GM23248 (cell line): Measurements from ENCODE around the gene CYP27A1. TPM values are rescaled to one million over a fixed set of nuclear protein-coding genes. Genes with fewer than 3 reads are reported as not detected.

Experiments used
- DNase-seq: peaks from one replicate; pipeline ENCODE4 v3.0.0-alpha.2; 2015
- H2AFZ ChIP-seq: fragments of 200-600 bp; sonication (generic); 2 replicates; pipeline ENCODE4 v1.6.1; 2016; ENCODE audit warnings: antibody characterized with exemption
- H3F3A ChIP-seq: fragments of 200-600 bp; sonication (generic); 2 replicates; pipeline ENCODE4 v1.6.1; 2016; ENCODE audit warnings: mild to moderate bottlenecking, antibody characterized with exemption, mixed run types; ENCODE audit not compliant: insufficient read depth
- H3K27ac ChIP-seq: fragments of 200-600 bp; sonication (generic); 2 replicates; pipeline ENCODE4 v1.5.1; 2016; ENCODE audit warnings: mild to moderate bottlenecking
- H3K27me3 ChIP-seq: fragments of 200-600 bp; sonication (generic); replicated peaks from 2 replicates; pipeline ENCODE4 v1.6.1; 2016; ENCODE audit warnings: mild to moderate bottlenecking; ENCODE audit not compliant: insufficient read depth
- H3K36me3 ChIP-seq: fragments of 200-600 bp; sonication (generic); 2 replicates; pipeline ENCODE4 v1.6.1; 2016; ENCODE audit warnings: low read depth, mild to moderate bottlenecking
- H3K4me1 ChIP-seq: fragments of 200-600 bp; sonication (generic); 2 replicates; pipeline ENCODE4 v1.6.1; 2016; ENCODE audit warnings: mild to moderate bottlenecking; ENCODE audit not compliant: insufficient read depth
- H3K4me2 ChIP-seq: fragments of 200-600 bp; sonication (generic); one replicate; pipeline ENCODE4 v1.6.1; 2016; ENCODE audit warnings: mild to moderate bottlenecking; ENCODE audit not compliant: unreplicated experiment
- H3K4me3 ChIP-seq: fragments of 200-600 bp; sonication (generic); 2 replicates; pipeline ENCODE4 v1.5.1; 2016; ENCODE audit warnings: mild to moderate bottlenecking
- H3K79me2 ChIP-seq: fragments of 200-600 bp; sonication (generic); 2 replicates; pipeline ENCODE4 v1.6.1; 2016; ENCODE audit warnings: mild to moderate bottlenecking; ENCODE audit not compliant: insufficient read depth
- H3K9ac ChIP-seq: fragments of 200-600 bp; sonication (generic); 2 replicates; pipeline ENCODE4 v1.6.1; 2016; ENCODE audit warnings: mild to moderate bottlenecking
- H3K9me2 ChIP-seq: fragments of 200-600 bp; sonication (generic); 2 replicates; pipeline ENCODE4 v1.6.1; 2016; ENCODE audit warnings: mixed run types, mild to moderate bottlenecking, moderate library complexity; ENCODE audit not compliant: insufficient read depth
- H3K9me3 ChIP-seq: fragments of 200-600 bp; sonication (generic); one replicate; pipeline ENCODE4 v1.6.1; 2017; ENCODE audit warnings: low read depth
- H4K20me1 ChIP-seq: fragments of 200-600 bp; sonication (generic); 2 replicates; pipeline ENCODE4 v1.6.0; 2016; ENCODE audit not compliant: insufficient read depth
- EZH2 ChIP-seq: fragments of 200-600 bp; sonication (generic); IDR thresholded peaks from 2 replicates; pipeline ENCODE4 v1.6.1; 2018; ENCODE audit warnings: antibody characterized with exemption, mild to moderate bottlenecking; ENCODE audit not compliant: insufficient read depth, poor library complexity, severe bottlenecking
- EZH2phosphoT487 ChIP-seq: fragments of 200-600 bp; sonication (generic); IDR thresholded peaks from 2 replicates; pipeline ENCODE4 v1.6.1; 2018; ENCODE audit warnings: antibody characterized with exemption, moderate library complexity, mild to moderate bottlenecking, low read depth; ENCODE audit not compliant: insufficient read depth
- WGBS, 2 experiments: methylation state at CpG; one replicate each; pipeline ENCODE4 v1.1.6; 2015 to 2017; ENCODE audit warnings: low lambda C conversion rate in 2 of 2, low coverage in 1 of 2; ENCODE audit errors: missing lambda C conversion rate in 2 of 2; 5-methylcytosine and 5-hydroxymethylcytosine counted together
- in situ Hi-C: fragments of 300-500 bp; cut with MboI; formaldehyde crosslinking; loops from 2 replicates; pipeline ENCODE4 v1.15.0; 2020
- microRNA-seq: library from miRNA; unstranded; fragments of <30 nt; microRNA quantifications from one replicate; pipeline ENCODE4, GENCODE V29; 2016; ENCODE audit warnings: borderline number of aligned reads
- polyA plus RNA-seq: library from polyadenylated mRNA; unstranded; fragments of >200 nt; fragmentation: Nextera tagmentation; extraction: Ambion mirVana; gene quantifications from 2 replicates; pipeline ENCODE4 v1.2.1, GENCODE V29; 2016
- total RNA-seq: library from RNA; depleted of rRNA; stranded (reverse); fragments of >200 nt; shearing (Covaris generic); gene quantifications from 2 replicates; pipeline ENCODE4 v1.2.3, GENCODE V29; 2014; rRNA removed

The CYP27A1 gene
- total and polyA plus RNA-seq, 2 experiments from 2014 or later = 2.9 to 4.1 TPM

DNA sequence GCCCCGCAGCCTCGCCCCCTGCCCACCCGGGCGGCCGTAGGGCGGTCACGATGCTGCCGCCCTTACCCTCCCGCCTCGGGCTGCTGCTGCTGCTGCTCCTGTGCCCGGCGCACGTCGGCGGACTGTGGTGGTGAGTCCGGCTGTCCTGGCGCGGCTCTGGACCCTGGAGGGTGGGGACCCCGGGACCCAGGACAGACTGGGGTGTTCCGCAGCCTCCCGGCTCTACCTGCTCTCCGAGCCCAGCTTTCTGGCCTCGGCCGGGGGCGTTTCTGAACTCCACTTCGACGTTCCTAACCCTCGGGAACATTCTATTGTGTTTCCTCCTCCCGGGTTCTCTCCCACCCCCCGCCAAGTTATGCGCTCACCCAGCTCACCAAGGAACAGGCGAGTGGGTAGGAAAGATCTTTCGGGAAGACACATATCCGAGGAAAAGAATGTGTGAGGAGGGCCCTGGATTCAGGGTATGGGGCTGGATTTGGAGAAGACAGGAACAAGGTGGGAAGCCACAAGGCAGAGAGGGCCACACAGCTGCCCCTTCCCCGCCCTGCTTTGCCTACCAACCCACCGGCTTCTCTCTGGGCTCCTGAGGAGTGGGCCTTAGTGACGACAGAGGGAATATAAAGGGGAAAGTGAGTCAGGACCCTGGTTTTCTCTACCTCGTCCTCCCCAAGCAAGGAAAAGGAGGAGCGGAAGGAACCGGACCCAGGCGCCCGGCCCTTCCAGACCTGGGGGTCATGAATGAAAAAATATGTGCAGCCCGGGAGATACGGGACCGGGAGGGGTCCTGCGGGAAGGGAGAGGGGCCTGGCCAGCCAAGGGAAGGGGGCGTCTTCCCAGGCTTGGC is 78.3 kb downstream of the CYP27A1 start:
- WGBS, 2 experiments = 2 to 4% methylated on average over 41 to 42 of the region's 47 CpGs
- no peaks in the 10 kb centered on the region for H3K79me2 ChIP-seq
- H3K4me1 ChIP-seq = no peaks in the 10 kb centered on the region
- peaks cover 60% of the 10 kb centered on the region for H3K27me3 ChIP-seq
- in situ Hi-C loops = no loop called here
- H3K9me3 ChIP-seq = no peaks in the 10 kb centered on the region
- H3K9me2 ChIP-seq = no peaks in the 10 kb centered on the region
- H4K20me1 ChIP-seq = no peaks in the 10 kb centered on the region
- H3K9ac ChIP-seq = no peak overlapping the region
- no peaks in the 10 kb centered on the region for H3K36me3 ChIP-seq
- peak overlapping the region; percentile 4 for H3K4me2 ChIP-seq
- DNase-seq = no peak
- H2AFZ ChIP-seq = no peak overlapping the region
- no peaks in the 10 kb centered on the region for H3F3A ChIP-seq
- TF ChIP-seq EZH2 (peak; percentile 99), EZH2phosphoT487 (peak; percentile 61)
- H3K4me3 ChIP-seq = no peak overlapping the region; the same call in 1 of the 2 replicates
- no peak overlapping the region for H3K27ac ChIP-seq

- Histone ChIP-seq H3K4me3 (no peak overlapping the region), H4K20me1 (no peaks in the 10 kb centered on the region), H3K4me2 (no peak overlapping the region), H3K27me3 (peaks cover 60% of the 10 kb centered on the region), H3K9me3 (no peaks in the 10 kb centered on the region), H3K79me2 (no peaks in the 10 kb centered on the region), H3K9me2 (no peaks in the 10 kb centered on the region), H3K27ac (no peak overlapping the region), H3K4me1 (no peaks in the 10 kb centered on the region), H2AFZ (no peak overlapping the region), H3F3A (no peaks in the 10 kb centered on the region), H3K9ac (no peak overlapping the region), H3K36me3 (no peaks in the 10 kb centered on the region)
- no peak for DNase-seq
- 13 to 15% methylated on average over 21 of the region's 21 CpGs for WGBS, 2 experiments
- in situ Hi-C loops = no loop called here
- TF ChIP-seq EZH2 (no peak), EZH2phosphoT487 (no peak)
Observed at GRCh38 chr2:218860950-218861381, 79.0 kb downstream of the CYP27A1 start.

DNA sequence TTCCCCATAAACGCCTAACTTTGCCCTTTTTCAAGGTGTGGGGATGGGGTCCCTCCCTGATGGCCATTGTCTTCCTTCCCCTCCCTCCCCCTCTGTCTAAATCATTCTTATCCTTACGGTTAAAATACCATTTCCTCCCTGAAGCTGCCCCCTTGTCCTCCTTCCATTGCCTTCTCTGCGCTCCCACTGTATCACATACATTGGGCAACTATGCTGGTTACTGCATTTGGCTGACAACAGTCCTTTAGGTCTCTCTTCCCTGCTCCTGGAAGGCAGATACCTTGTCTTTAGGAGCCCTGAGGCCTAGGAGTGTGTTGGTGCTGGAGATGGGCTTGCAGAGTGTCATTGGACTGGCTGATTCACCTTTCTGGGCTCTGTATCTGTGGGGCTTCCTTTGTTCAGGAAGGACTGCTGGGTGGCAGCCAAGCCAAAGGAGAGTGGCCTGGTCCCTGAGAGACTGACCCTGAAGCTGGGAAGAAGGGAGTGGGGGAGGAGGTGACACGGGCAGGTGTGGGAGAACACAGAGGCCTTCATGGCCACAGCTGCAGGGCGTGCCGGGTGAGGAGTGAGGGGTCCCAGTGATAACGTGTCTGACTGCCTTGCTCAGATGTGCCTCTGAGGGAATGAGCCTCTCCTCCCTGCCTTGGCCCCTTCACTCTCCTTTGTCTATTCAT is 79.8 kb downstream of the CYP27A1 start:
- Histone ChIP-seq H3K9me2 (no peaks in the 10 kb centered on the region), H3F3A (no peaks in the 10 kb centered on the region), H3K4me2 (no peak overlapping the region), H3K4me3 (no peak overlapping the region), H3K9ac (no peak overlapping the region), H2AFZ (no peak overlapping the region), H3K27ac (no peak overlapping the region), H4K20me1 (no peaks in the 10 kb centered on the region), H3K79me2 (no peaks in the 10 kb centered on the region), H3K4me1 (no peaks in the 10 kb centered on the region), H3K9me3 (no peaks in the 10 kb centered on the region), H3K36me3 (no peaks in the 10 kb centered on the region), H3K27me3 (peaks cover 64% of the 10 kb centered on the region)
- WGBS, 2 experiments = 90 to 91% methylated on average over 7 of the region's 7 CpGs
- no peak for DNase-seq
- TF ChIP-seq EZH2 = no peak
- TF ChIP-seq EZH2phosphoT487 = no peak
- in situ Hi-C loops = no loop called here

DNA sequence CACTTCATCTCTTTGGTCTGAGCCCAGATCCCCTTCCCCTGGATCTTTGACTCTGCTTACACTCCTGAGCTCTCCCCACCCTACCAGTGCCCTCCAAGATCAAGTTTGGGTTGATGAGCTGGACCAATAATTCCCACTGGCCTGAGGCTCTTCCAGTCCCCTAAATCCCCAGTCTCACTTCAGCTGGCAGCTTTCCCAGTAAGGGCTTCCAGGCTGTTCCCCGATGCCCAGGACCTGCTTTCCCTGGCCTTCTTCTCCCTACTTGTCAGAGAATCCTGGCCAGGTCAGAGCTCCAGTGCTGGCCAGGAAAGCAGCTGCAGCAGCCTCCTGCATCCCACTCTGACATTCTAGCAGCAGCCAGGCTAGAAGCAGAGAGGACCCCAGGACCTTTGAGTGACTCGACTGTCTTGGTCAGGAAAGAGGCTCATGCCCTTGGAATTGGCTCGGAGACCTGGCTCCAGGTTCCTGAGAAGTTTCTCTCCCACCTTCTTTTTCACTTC is 81.1 kb downstream of the CYP27A1 start:
- H3K27ac ChIP-seq = no peak overlapping the region
- H3K79me2 ChIP-seq = no peaks in the 10 kb centered on the region
- H3K4me1 ChIP-seq = no peaks in the 10 kb centered on the region
- H3K9me2 ChIP-seq = no peaks in the 10 kb centered on the region
- no peak overlapping the region for H3K9ac ChIP-seq
- H3K36me3 ChIP-seq = no peaks in the 10 kb centered on the region
- H3F3A ChIP-seq = no peaks in the 10 kb centered on the region
- H3K9me3 ChIP-seq = no peaks in the 10 kb centered on the region
- peaks cover 69% of the 10 kb centered on the region for H3K27me3 ChIP-seq
- in situ Hi-C loops = no loop called here
- no peak for DNase-seq
- no peak overlapping the region for H3K4me3 ChIP-seq
- 70 to 74% methylated on average over 3 of the region's 3 CpGs for WGBS, 2 experiments
- H2AFZ ChIP-seq = no peak overlapping the region
- TF ChIP-seq EZH2 = no peak
- no peak for TF ChIP-seq EZH2phosphoT487
- no peak overlapping the region for H3K4me2 ChIP-seq
- H4K20me1 ChIP-seq = no peaks in the 10 kb centered on the region

Small RNA genes within 50 kb of the gene (microRNA-seq; reads per million reads assigned to microRNA genes)
- not detected for gene MIR9500

Other genes starting within 250 kb of the CYP27A1 start
- gene USP37, start 213.8 kb upstream of the CYP27A1 start, total RNA-seq = 6.6 and 6.7 TPM in 2 replicates
- 5.0 and 5.1 TPM in 2 replicates for gene USP37, start 213.8 kb upstream of the CYP27A1 start, polyA plus RNA-seq
- 65.8 and 84.2 TPM in 2 replicates for gene CNOT9, start 213.3 kb upstream of the CYP27A1 start, total RNA-seq
- gene CNOT9, start 213.3 kb upstream of the CYP27A1 start, polyA plus RNA-seq = 32.3 and 34.8 TPM in 2 replicates
- 0.51 and 1.3 TPM in 2 replicates for gene PLCD4, start 174.2 kb upstream of the CYP27A1 start, total RNA-seq
- gene PLCD4, start 174.2 kb upstream of the CYP27A1 start, polyA plus RNA-seq = 1.6 TPM in 2 replicates
- gene ZNF142, start 122.5 kb upstream of the CYP27A1 start, total RNA-seq = 7.8 and 8.5 TPM in 2 replicates
- 6.6 and 11.5 TPM in 2 replicates for gene ZNF142, start 122.5 kb upstream of the CYP27A1 start, polyA plus RNA-seq
- 30.9 and 56.1 TPM in 2 replicates for gene BCS1L, start 122.5 kb upstream of the CYP27A1 start, total RNA-seq
- 39.9 and 44.2 TPM in 2 replicates for gene BCS1L, start 122.5 kb upstream of the CYP27A1 start, polyA plus RNA-seq
- 31.7 and 37.4 TPM in 2 replicates for gene RNF25, start 110.1 kb upstream of the CYP27A1 start, total RNA-seq
- gene RNF25, start 110.1 kb upstream of the CYP27A1 start, polyA plus RNA-seq = 37.8 and 41.1 TPM in 2 replicates
- gene STK36, start 110.1 kb upstream of the CYP27A1 start, total RNA-seq = 17.5 and 24.5 TPM in 2 replicates
- 19.2 and 22.2 TPM in 2 replicates for gene STK36, start 110.1 kb upstream of the CYP27A1 start, polyA plus RNA-seq
- gene TTLL4, start 71.3 kb upstream of the CYP27A1 start, total RNA-seq = 5.5 and 9.1 TPM in 2 replicates
- 7.3 and 7.7 TPM in 2 replicates for gene TTLL4, start 71.3 kb upstream of the CYP27A1 start, polyA plus RNA-seq
- gene PRKAG3, start 49.7 kb downstream of the CYP27A1 start, total RNA-seq = not detected in 2 replicates
- gene PRKAG3, start 49.7 kb downstream of the CYP27A1 start, polyA plus RNA-seq = not detected in 2 replicates
- not detected in 2 replicates for gene WNT6, start 77.7 kb downstream of the CYP27A1 start, total RNA-seq
- gene WNT6, start 77.7 kb downstream of the CYP27A1 start, polyA plus RNA-seq = not detected in 2 replicates
- gene WNT10A, start 98.7 kb downstream of the CYP27A1 start, total RNA-seq = not detected in 2 replicates
- not detected in 2 replicates for gene WNT10A, start 98.7 kb downstream of the CYP27A1 start, polyA plus RNA-seq
- gene CDK5R2, start 177.5 kb downstream of the CYP27A1 start, total RNA-seq = not detected in 2 replicates
- not detected in 2 replicates for gene CDK5R2, start 177.5 kb downstream of the CYP27A1 start, polyA plus RNA-seq
- gene FEV, start 203.0 kb downstream of the CYP27A1 start, total RNA-seq = not detected in 2 replicates
- not detected in 2 replicates for gene FEV, start 203.0 kb downstream of the CYP27A1 start, polyA plus RNA-seq
- gene CRYBA2, start 211.3 kb downstream of the CYP27A1 start, total RNA-seq = not detected in 2 replicates
- gene CRYBA2, start 211.3 kb downstream of the CYP27A1 start, polyA plus RNA-seq = not detected in 2 replicates